ENCODE data around the gene RBM15.

The RBM15 gene

GRCh38 chr1:110321846-110322245 is 17.3 kb upstream of the RBM15 start:
- no peak for DNase-seq

- no peak for DNase-seq
Observed at GRCh38 chr1:110324667-110325066, 14.5 kb upstream of the RBM15 start.

GRCh38 chr1:110326826-110327225 is 12.4 kb upstream of the RBM15 start:
- DNase-seq, result no peak

GRCh38 chr1:110328274-110328673 is 10.9 kb upstream of the RBM15 start:
- DNase-seq, result no peak

- DNase-seq, result no peak
Observed at GRCh38 chr1:110328700-110329099, 10.5 kb upstream of the RBM15 start.

- no peak for DNase-seq
Observed at GRCh38 chr1:110335265-110335664, 3.9 kb upstream of the RBM15 start.

- DNase-seq, result no peak
Observed at GRCh38 chr1:110336300-110337039, 2.7 kb upstream of the RBM15 start.

GRCh38 chr1:110337704-110338308 is 1.4 kb upstream of the RBM15 start:
- DNase-seq, result peak in 1 of 2 donors; percentile 14

GRCh38 chr1:110338309-110338885 is 780 bp upstream of the RBM15 start:
- DNase-seq, result peak; percentile 95

- DNase-seq, result peak; percentile 34 to 64
Observed at GRCh38 chr1:110339407-110340206, 430 bp downstream of the RBM15 start.

GRCh38 chr1:110340207-110340468 is 961 bp downstream of the RBM15 start:
- no peak for DNase-seq

GRCh38 chr1:110341146-110341871 is 2.1 kb downstream of the RBM15 start:
- no peak for DNase-seq

GRCh38 chr1:110341872-110342331 is 2.7 kb downstream of the RBM15 start:
- no peak for DNase-seq

GRCh38 chr1:110343249-110343648 is 4.1 kb downstream of the RBM15 start:
- no peak for DNase-seq

- DNase-seq, result no peak
Observed at GRCh38 chr1:110344152-110344551, 5.0 kb downstream of the RBM15 start.

- no peak for DNase-seq
Observed at GRCh38 chr1:110345480-110345879, 6.3 kb downstream of the RBM15 start.

- no peak for DNase-seq
Observed at GRCh38 chr1:110346690-110347089, 7.5 kb downstream of the RBM15 start.

- no peak for DNase-seq
Observed at GRCh38 chr1:110347182-110347893, 8.2 kb downstream of the RBM15 start.

- DNase-seq, result no peak
Observed at GRCh38 chr1:110348050-110348449, 8.9 kb downstream of the RBM15 start.

- DNase-seq, result no peak
Observed at GRCh38 chr1:110348771-110349170, 9.6 kb downstream of the RBM15 start.

GRCh38 chr1:110350360-110350759 is 11.2 kb downstream of the RBM15 start:
- DNase-seq, result no peak

GRCh38 chr1:110355321-110355720 is 16.1 kb downstream of the RBM15 start:
- no peak for DNase-seq
